Measurements from ENCODE around the gene WSCD1.

The WSCD1 gene

GRCh38 chr17:6172642-6173330 lies 102.6 kb downstream of the WSCD1 start:
- H3K4me3 Mint-ChIP-seq: no peak overlapping the region
- no peaks in the 10 kb centered on the region for H3K9me3 Mint-ChIP-seq
- no peak overlapping the region for H3K27ac Mint-ChIP-seq
- H3K27me3 Mint-ChIP-seq: no peaks in the 10 kb centered on the region
- no peaks in the 10 kb centered on the region for H3K36me3 Mint-ChIP-seq (ENCODE audit: low read depth)
- H3K4me1 Mint-ChIP-seq (ENCODE audit: low read depth): no peaks in the 10 kb centered on the region
- intact Hi-C loops (cut with micrococcal nuclease): no loop called here

- intact Hi-C loops (cut with micrococcal nuclease): no loop called here
- no peaks in the 10 kb centered on the region for H3K4me1 Mint-ChIP-seq (ENCODE audit: low read depth)
- no peaks in the 10 kb centered on the region for H3K9me3 Mint-ChIP-seq
- no peak overlapping the region for H3K27ac Mint-ChIP-seq
- no peak overlapping the region for H3K4me3 Mint-ChIP-seq
- H3K27me3 Mint-ChIP-seq: no peaks in the 10 kb centered on the region
- H3K36me3 Mint-ChIP-seq (ENCODE audit: low read depth): no peaks in the 10 kb centered on the region
Observed at GRCh38 chr17:6173653-6174052, 103.5 kb downstream of the WSCD1 start.
